ENCODE measurements around the gene CRY1. TPM values are rescaled to one million over a fixed set of nuclear protein-coding genes. Genes with fewer than 3 reads are reported as not detected.

Gene CRY1
- total and polyA plus RNA-seq, 9 of the 15 experiments (the other 6 are each of a cell fraction or from before 2014, with no cell fraction given) = 8.7 to 33.3 (median 25.2) TPM

DNA sequence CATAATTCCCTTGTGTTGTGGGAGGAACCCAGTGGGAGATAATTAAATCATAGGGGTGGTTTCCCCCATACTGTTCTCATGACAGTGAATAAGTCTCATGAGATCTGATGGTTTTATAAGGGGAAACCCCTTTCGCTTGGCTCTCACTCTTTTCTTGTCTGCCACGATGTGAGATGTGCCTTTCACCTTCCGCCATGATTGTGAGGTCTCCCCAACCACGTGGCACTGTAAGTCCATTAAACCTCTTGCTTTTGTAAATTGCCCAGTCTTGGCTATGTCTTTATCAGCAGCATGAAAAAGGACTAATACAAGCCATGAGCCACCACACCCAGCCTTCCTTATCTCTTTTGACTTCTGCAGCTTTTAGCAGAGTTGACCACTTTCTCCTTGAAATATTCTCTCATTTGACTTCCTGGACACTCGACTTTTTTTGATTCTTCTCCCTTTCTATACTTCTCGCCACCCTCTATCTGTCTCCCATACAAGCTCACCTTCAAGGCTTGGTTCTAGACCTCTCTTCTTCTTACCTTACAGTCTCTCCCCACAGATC, 108.7 kb downstream of the CRY1 start (continued):
- TF ChIP-seq RAD21 (CRISPR knock-in tag; conservative IDR thresholded peaks at IDR 0.05 in 1 of 2, IDR thresholded peaks at IDR 0.05 in 1 of 2) (peak in 1 of 2 experiments; percentile 17; a peak in 1 of 4 replicates), NFATC3 (IDR thresholded peaks at IDR 0.05) (no peak), TAL1 (IDR thresholded peaks at IDR 0.05) (peak; percentile 83), KHSRP (IDR thresholded peaks at IDR 0.05) (no peak), MAZ (CRISPR knock-in tag; conservative IDR thresholded peaks at IDR 0.05 in 1 of 2, IDR thresholded peaks at IDR 0.05 in 1 of 2) (peak; percentile 14 to 45; a peak in 2 of 4 replicates), ZNF780A (CRISPR knock-in tag; IDR thresholded peaks at IDR 0.05) (no peak), ZNF143 (CRISPR knock-in tag; IDR thresholded peaks at IDR 0.05) (peak; percentile 66), TBL1XR1 (IDR thresholded peaks at IDR 0.05; ENCODE audit: low read length in 2 of 2) (peak in 1 of 2 experiments; percentile 57; a peak in 2 of 4 replicates), FOSL1 (tag; conservative IDR thresholded peaks at IDR 0.05) (peak; percentile 57), ZNF507 (tag; conservative IDR thresholded peaks at IDR 0.05) (no peak), ZNF175 (CRISPR knock-in tag; IDR thresholded peaks at IDR 0.05; ENCODE audit: low read depth) (peak; percentile 75; the same call in 1 of the 2 replicates), CSDE1 (IDR thresholded peaks at IDR 0.05) (0 out of 4 replicates have a peak, but pooled peaks of 1 of the 2 experiments have one; percentile 14), CBX5 (IDR thresholded peaks at IDR 0.05; ENCODE audit: borderline replicate concordance, low read depth) (0 out of 2 replicates have a peak, but pooled peaks have one; percentile 41), MTA3 (IDR thresholded peaks at IDR 0.05; ENCODE audit: borderline replicate concordance) (0 out of 2 replicates have a peak, but pooled peaks have one; percentile 42), RBBP5 (IDR thresholded peaks at IDR 0.05; ENCODE audit: borderline replicate concordance, insufficient read depth, low read length, poor library complexity, severe bottlenecking) (no peak), RNF2 (IDR thresholded peaks at IDR 0.05) (peak; percentile 52; the same call in 1 of the 2 replicates)
- TF ChIP-seq, protein P1, sequence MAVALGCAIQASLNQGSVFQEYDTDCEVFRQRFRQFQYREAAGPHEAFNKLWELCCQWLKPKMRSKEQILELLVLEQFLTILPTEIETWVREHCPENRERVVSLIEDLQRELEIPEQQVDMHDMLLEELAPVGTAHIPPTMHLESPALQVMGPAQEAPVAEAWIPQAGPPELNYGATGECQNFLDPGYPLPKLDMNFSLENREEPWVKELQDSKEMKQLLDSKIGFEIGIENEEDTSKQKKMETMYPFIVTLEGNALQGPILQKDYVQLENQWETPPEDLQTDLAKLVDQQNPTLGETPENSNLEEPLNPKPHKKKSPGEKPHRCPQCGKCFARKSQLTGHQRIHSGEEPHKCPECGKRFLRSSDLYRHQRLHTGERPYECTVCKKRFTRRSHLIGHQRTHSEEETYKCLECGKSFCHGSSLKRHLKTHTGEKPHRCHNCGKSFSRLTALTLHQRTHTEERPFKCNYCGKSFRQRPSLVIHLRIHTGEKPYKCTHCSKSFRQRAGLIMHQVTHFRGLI (CRISPR knock-in tag; IDR thresholded peaks at IDR 0.05) = no peak
- TF ChIP-seq, protein P2, sequence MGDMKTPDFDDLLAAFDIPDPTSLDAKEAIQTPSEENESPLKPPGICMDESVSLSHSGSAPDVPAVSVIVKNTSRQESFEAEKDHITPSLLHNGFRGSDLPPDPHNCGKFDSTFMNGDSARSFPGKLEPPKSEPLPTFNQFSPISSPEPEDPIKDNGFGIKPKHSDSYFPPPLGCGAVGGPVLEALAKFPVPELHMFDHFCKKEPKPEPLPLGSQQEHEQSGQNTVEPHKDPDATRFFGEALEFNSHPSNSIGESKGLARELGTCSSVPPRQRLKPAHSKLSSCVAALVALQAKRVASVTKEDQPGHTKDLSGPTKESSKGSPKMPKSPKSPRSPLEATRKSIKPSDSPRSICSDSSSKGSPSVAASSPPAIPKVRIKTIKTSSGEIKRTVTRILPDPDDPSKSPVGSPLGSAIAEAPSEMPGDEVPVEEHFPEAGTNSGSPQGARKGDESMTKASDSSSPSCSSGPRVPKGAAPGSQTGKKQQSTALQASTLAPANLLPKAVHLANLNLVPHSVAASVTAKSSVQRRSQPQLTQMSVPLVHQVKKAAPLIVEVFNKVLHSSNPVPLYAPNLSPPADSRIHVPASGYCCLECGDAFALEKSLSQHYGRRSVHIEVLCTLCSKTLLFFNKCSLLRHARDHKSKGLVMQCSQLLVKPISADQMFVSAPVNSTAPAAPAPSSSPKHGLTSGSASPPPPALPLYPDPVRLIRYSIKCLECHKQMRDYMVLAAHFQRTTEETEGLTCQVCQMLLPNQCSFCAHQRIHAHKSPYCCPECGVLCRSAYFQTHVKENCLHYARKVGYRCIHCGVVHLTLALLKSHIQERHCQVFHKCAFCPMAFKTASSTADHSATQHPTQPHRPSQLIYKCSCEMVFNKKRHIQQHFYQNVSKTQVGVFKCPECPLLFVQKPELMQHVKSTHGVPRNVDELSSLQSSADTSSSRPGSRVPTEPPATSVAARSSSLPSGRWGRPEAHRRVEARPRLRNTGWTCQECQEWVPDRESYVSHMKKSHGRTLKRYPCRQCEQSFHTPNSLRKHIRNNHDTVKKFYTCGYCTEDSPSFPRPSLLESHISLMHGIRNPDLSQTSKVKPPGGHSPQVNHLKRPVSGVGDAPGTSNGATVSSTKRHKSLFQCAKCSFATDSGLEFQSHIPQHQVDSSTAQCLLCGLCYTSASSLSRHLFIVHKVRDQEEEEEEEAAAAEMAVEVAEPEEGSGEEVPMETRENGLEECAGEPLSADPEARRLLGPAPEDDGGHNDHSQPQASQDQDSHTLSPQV (IDR thresholded peaks at IDR 0.05) = peak; percentile 98
- TF ChIP-seq, protein P3, sequence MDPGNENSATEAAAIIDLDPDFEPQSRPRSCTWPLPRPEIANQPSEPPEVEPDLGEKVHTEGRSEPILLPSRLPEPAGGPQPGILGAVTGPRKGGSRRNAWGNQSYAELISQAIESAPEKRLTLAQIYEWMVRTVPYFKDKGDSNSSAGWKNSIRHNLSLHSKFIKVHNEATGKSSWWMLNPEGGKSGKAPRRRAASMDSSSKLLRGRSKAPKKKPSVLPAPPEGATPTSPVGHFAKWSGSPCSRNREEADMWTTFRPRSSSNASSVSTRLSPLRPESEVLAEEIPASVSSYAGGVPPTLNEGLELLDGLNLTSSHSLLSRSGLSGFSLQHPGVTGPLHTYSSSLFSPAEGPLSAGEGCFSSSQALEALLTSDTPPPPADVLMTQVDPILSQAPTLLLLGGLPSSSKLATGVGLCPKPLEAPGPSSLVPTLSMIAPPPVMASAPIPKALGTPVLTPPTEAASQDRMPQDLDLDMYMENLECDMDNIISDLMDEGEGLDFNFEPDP (CRISPR knock-in tag; IDR thresholded peaks at IDR 0.05) = no peak
- TF ChIP-seq, protein P4, sequence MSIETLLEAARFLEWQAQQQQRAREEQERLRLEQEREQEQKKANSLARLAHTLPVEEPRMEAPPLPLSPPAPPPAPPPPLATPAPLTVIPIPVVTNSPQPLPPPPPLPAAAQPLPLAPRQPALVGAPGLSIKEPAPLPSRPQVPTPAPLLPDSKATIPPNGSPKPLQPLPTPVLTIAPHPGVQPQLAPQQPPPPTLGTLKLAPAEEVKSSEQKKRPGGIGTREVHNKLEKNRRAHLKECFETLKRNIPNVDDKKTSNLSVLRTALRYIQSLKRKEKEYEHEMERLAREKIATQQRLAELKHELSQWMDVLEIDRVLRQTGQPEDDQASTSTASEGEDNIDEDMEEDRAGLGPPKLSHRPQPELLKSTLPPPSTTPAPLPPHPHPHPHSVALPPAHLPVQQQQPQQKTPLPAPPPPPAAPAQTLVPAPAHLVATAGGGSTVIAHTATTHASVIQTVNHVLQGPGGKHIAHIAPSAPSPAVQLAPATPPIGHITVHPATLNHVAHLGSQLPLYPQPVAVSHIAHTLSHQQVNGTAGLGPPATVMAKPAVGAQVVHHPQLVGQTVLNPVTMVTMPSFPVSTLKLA (conservative IDR thresholded peaks at IDR 0.05) = peak; percentile 89 to 93

All from K562 (cell line).